Measurements from ENCODE around the gene SETD2. TPM values are rescaled to one million over a fixed set of nuclear protein-coding genes. Genes with fewer than 3 reads are reported as not detected.
"Not testable (repeated sequence)": the region's sequence is repeated elsewhere in the genome, so short reads cannot be mapped to it uniquely, and the experiment has no call there.

Gene SETD2
- total RNA-seq, 2 donors from 2014 or later, result 59.0 to 61.5 TPM

- peak overlapping the region; percentile 47 for H3K4me3 ChIP-seq (ENCODE audit: low read length)
- H3K27me3 Mint-ChIP-seq (ENCODE audit: insufficient read depth); H3K27ac ChIP-seq (ENCODE audit: low read depth, low read length); H3K9ac ChIP-seq (ENCODE audit: extremely low read depth, low read length, poor library complexity, severe bottlenecking); H3K36me3 Mint-ChIP-seq (ENCODE audit: low read depth); H3K27me3 ChIP-seq (ENCODE audit: control insufficient read depth, insufficient read depth, low read length, poor library complexity, severe bottlenecking); H3K4me3 Mint-ChIP-seq; H3K4me1 ChIP-seq (ENCODE audit: control insufficient read depth, insufficient read depth, low read length); DNase-seq; H3K9me3 ChIP-seq (ENCODE audit: control insufficient read depth, low read length); H3K36me3 ChIP-seq (ENCODE audit: control insufficient read depth, insufficient read depth, low read length); H3K9me3 Mint-ChIP-seq: not testable (repeated sequence)
- H3K4me1 Mint-ChIP-seq, result peaks cover 42% of the 10 kb centered on the region
- H3K27ac Mint-ChIP-seq, result peak overlapping the region; percentile 57
- WGBS, 2 experiments (ENCODE audit: insufficient coverage in 1 of 2, insufficient read length in 1 of 2), result 91 to 95% methylated on average over 5 to 7 of the region's 7 CpGs
Measured at GRCh38 chr3:47140553-47140952, 23.4 kb downstream of the SETD2 start.

DNA sequence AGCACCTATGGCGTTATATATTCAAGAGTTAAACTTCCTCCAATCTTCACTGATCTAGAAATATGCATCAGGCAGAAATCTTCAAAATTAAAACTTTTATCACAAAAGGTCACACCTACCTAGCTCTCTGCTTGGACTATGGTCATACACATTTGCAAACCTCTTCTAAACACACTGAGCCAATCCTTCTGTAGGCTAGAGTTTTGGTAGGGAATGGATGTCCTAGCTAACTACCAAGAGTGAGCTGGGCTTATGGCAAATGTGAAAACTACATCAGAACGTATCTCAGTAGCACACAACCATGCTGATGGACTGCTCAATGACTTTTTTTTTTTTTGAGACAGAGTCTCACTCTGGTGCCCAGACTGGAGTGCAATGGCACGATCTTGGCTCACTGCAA lies 29.6 kb downstream of the SETD2 start:
- no peak overlapping the region for H3K9ac ChIP-seq (ENCODE audit: extremely low read depth, low read length, poor library complexity, severe bottlenecking)
- no peak for DNase-seq
- no peaks in the 10 kb centered on the region for H3K27me3 ChIP-seq (ENCODE audit: control insufficient read depth, insufficient read depth, low read length, poor library complexity, severe bottlenecking)
- Mint-ChIP-seq H3K9me3 (peaks cover 2% of the 10 kb centered on the region), H3K27ac (no peak overlapping the region), H3K27me3 (ENCODE audit: insufficient read depth) (no peaks in the 10 kb centered on the region), H3K4me1 (peaks cover 24% of the 10 kb centered on the region), H3K4me3 (no peak overlapping the region), H3K36me3 (ENCODE audit: low read depth) (peaks cover 2% of the 10 kb centered on the region)
- WGBS, 2 experiments (ENCODE audit: insufficient coverage in 1 of 2, insufficient read length in 1 of 2), result 91 to 100% methylated on average over 3 of the region's 3 CpGs
- TF ChIP-seq CTCF (conservative IDR thresholded peaks at IDR 0.05), result no peak
- H3K4me1 ChIP-seq (ENCODE audit: control insufficient read depth, insufficient read depth, low read length), result no peaks in the 10 kb centered on the region
- no peaks in the 10 kb centered on the region for H3K36me3 ChIP-seq (ENCODE audit: control insufficient read depth, insufficient read depth, low read length)
- H3K9me3 ChIP-seq (ENCODE audit: control insufficient read depth, low read length), result no peaks in the 10 kb centered on the region
- no peak overlapping the region for H3K27ac ChIP-seq (ENCODE audit: low read depth, low read length)
- no peak overlapping the region for H3K4me3 ChIP-seq (ENCODE audit: low read length)

DNA sequence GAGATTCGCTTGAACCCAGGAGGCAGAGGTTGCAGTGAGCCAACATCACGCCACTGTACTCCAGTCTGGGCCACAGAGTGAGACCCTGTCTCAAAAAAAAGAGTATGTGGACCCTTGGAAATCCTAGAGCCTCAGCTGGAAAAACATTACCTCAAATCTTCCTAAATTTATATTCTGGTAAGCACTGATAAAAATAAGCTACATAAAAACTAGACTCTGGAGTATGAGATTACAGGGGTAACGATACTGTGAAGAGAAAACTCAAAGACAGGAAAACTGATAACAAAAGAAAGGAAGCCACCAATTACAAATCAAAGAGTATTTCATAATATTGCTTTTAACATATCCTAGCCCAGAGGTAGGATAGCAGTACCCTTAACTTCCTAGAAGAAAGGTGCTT lies 30.3 kb downstream of the SETD2 start:
- Mint-ChIP-seq H3K27ac (no peak overlapping the region), H3K9me3 (no peaks in the 10 kb centered on the region), H3K27me3 (ENCODE audit: insufficient read depth) (no peaks in the 10 kb centered on the region), H3K36me3 (ENCODE audit: low read depth) (peaks cover 2% of the 10 kb centered on the region), H3K4me1 (peaks cover 18% of the 10 kb centered on the region), H3K4me3 (no peak overlapping the region)
- Histone ChIP-seq H3K4me3 (ENCODE audit: low read length) (no peak overlapping the region), H3K4me1 (ENCODE audit: control insufficient read depth, insufficient read depth, low read length) (no peaks in the 10 kb centered on the region), H3K9me3 (ENCODE audit: control insufficient read depth, low read length) (no peaks in the 10 kb centered on the region), H3K9ac (ENCODE audit: extremely low read depth, low read length, poor library complexity, severe bottlenecking) (no peak overlapping the region), H3K27ac (ENCODE audit: low read depth, low read length) (no peak overlapping the region), H3K27me3 (ENCODE audit: control insufficient read depth, insufficient read depth, low read length, poor library complexity, severe bottlenecking) (no peaks in the 10 kb centered on the region), H3K36me3 (ENCODE audit: control insufficient read depth, insufficient read depth, low read length) (no peaks in the 10 kb centered on the region)
- 84 to 95% methylated on average over 2 to 3 of the region's 3 CpGs for WGBS, 2 experiments (ENCODE audit: insufficient coverage in 1 of 2, insufficient read length in 1 of 2)
- no peak for TF ChIP-seq CTCF (conservative IDR thresholded peaks at IDR 0.05)
- no peak for DNase-seq

- H3K9me3 ChIP-seq (ENCODE audit: control insufficient read depth, low read length), result no peaks in the 10 kb centered on the region
Measured at GRCh38 chr3:47130557-47130956, 33.4 kb downstream of the SETD2 start.

More at GRCh38 chr3:47130557-47130956, 33.4 kb downstream of the SETD2 start:
- H3K27ac ChIP-seq (ENCODE audit: low read depth, low read length), result no peak overlapping the region
- H3K27me3 ChIP-seq (ENCODE audit: control insufficient read depth, insufficient read depth, low read length, poor library complexity, severe bottlenecking), result no peaks in the 10 kb centered on the region
- H3K27me3 Mint-ChIP-seq (ENCODE audit: insufficient read depth), result no peaks in the 10 kb centered on the region
- H3K9me3 Mint-ChIP-seq, result peaks cover 4% of the 10 kb centered on the region
- no peak overlapping the region for H3K9ac ChIP-seq (ENCODE audit: extremely low read depth, low read length, poor library complexity, severe bottlenecking)
- DNase-seq, result no peak
- H3K4me1 Mint-ChIP-seq, result peaks cover 6% of the 10 kb centered on the region
- TF ChIP-seq CTCF (conservative IDR thresholded peaks at IDR 0.05), result no peak
- H3K4me3 ChIP-seq (ENCODE audit: low read length), result no peak overlapping the region
- H3K27ac Mint-ChIP-seq, result no peak overlapping the region
- H3K36me3 Mint-ChIP-seq (ENCODE audit: low read depth), result peaks cover 9% of the 10 kb centered on the region
- WGBS, 2 experiments (ENCODE audit: insufficient coverage in 1 of 2, insufficient read length in 1 of 2), result no CpG with 5 or more reads among the region's 2 CpGs
- peaks cover 18% of the 10 kb centered on the region for H3K36me3 ChIP-seq (ENCODE audit: control insufficient read depth, insufficient read depth, low read length)
- H3K4me3 Mint-ChIP-seq, result no peak overlapping the region
- no peaks in the 10 kb centered on the region for H3K4me1 ChIP-seq (ENCODE audit: control insufficient read depth, insufficient read depth, low read length)

All from endodermal cell (in vitro differentiated cells).